Endothelial cell of umbilical vein (primary cell): ENCODE results near the gene P2RX3. TPM values are rescaled to one million over a fixed set of nuclear protein-coding genes. Genes with fewer than 3 reads are reported as not detected.

Experiments
- BruUV-seq: library from RNA; stranded (reverse); fragments of 400-500 nt; replicated peaks from 2 replicates; lab custom pipeline; 2021; lab: Mats Ljungman, UMichigan
- CTCF ChIA-PET: fragments of 300-600, 350-600 bp; sonication (Branson Sonifier 250); formaldehyde crosslinking; loops from one replicate; lab custom pipeline; 2021; ENCODE audit warnings: antibody characterized with exemption, inconsistent platforms; lab: Charles Lee
- POLR2A ChIA-PET: fragments of 300-600, 350-600 bp; sonication (Branson Sonifier 250); formaldehyde crosslinking; loops from one replicate; lab custom pipeline; 2021; ENCODE audit warnings: antibody characterized with exemption, inconsistent platforms; lab: Charles Lee
- DNase-seq: peaks from one replicate; pipeline ENCODE4 v3.0.0-alpha.2; 2011; ENCODE audit warnings: low read depth, low spot score
- FAIRE-seq: peaks from 2 replicates; lab custom pipeline; 2011; peaks lifted over from hg19 to GRCh38; lab: Jason Lieb, UNC
- H2AFZ ChIP-seq: 2 replicates; pipeline ENCODE4 v1.6.0; 2012; ENCODE audit warnings: low read depth, low read length, control low read depth, inconsistent platforms
- H3K27ac ChIP-seq: 2 replicates; pipeline ENCODE4 v1.5.1; 2011; ENCODE audit warnings: low read depth, mild to moderate bottlenecking, control low read depth, low read length, moderate library complexity; ENCODE audit not compliant: insufficient read depth
- H3K27me3 ChIP-seq, 2 experiments: 2 replicates each; pipeline versions ENCODE4 v1.6.0 to v1.6.1; 2011; ENCODE audit warnings: low read length in 2 of 2, mixed read lengths in 1 of 2; ENCODE audit not compliant: control insufficient read depth in 2 of 2, insufficient read depth in 2 of 2
- H3K36me3 ChIP-seq, 2 experiments: 2 replicates in 1 of 2; 3 replicates in 1 of 2; pipeline ENCODE4 v1.5.1; 2011; ENCODE audit warnings: low read length in 2 of 2, mild to moderate bottlenecking in 1 of 2, moderate library complexity in 1 of 2; ENCODE audit not compliant: control insufficient read depth in 2 of 2, insufficient read depth in 2 of 2; ENCODE audit errors: extremely low read depth in 1 of 2
- H3K4me1 ChIP-seq: 3 replicates; pipeline ENCODE4 v1.5.1; 2011; ENCODE audit warnings: mild to moderate bottlenecking, low read length; ENCODE audit not compliant: control insufficient read depth, insufficient read depth; ENCODE audit errors: extremely low read depth
- H3K4me2 ChIP-seq: 2 replicates; pipeline ENCODE4 v1.6.1; 2011; ENCODE audit warnings: low read length, control low read depth, mixed read lengths; ENCODE audit not compliant: insufficient read depth
- H3K4me3 ChIP-seq, 3 experiments: fragments of 200-600 bp in 1 of 3; sonication (generic), shearing (Covaris generic) in 1 of 3; replicated peaks in 1 of 3; 2 replicates each; pipeline ENCODE4 v1.5.1; 2011 to 2016; ENCODE audit warnings: control low read depth in 3 of 3, low read length in 3 of 3, mild to moderate bottlenecking in 2 of 3, inconsistent platforms in 1 of 3, low read depth in 1 of 3, moderate library complexity in 1 of 3; ENCODE audit not compliant: insufficient read depth in 1 of 3
- H3K79me2 ChIP-seq: 2 replicates; pipeline ENCODE4 v1.6.0; 2012; ENCODE audit warnings: low read length, inconsistent platforms; ENCODE audit not compliant: control insufficient read depth, insufficient read depth
- H3K9ac ChIP-seq: replicated peaks from 2 replicates; pipeline ENCODE3; 2011; ENCODE audit warnings: low read length, control low read depth; ENCODE audit not compliant: insufficient read depth; ENCODE audit errors: extremely low read depth
- H3K9me1 ChIP-seq: replicated peaks from 3 replicates; pipeline ENCODE4 v1.6.0; 2011; ENCODE audit warnings: mild to moderate bottlenecking, low read length; ENCODE audit not compliant: control insufficient read depth, insufficient read depth; ENCODE audit errors: extremely low read depth
- H3K9me3 ChIP-seq: replicated peaks from 2 replicates; pipeline ENCODE4 v1.5.1; 2012; ENCODE audit warnings: low read length, inconsistent platforms; ENCODE audit not compliant: control insufficient read depth, insufficient read depth
- H4K20me1 ChIP-seq: replicated peaks from 2 replicates; pipeline ENCODE3; 2011; ENCODE audit warnings: mild to moderate bottlenecking, low read length; ENCODE audit not compliant: control insufficient read depth, insufficient read depth; ENCODE audit errors: extremely low read depth
- FOS ChIP-seq: IDR thresholded peaks from 2 replicates; pipeline ENCODE4 v1.6.1; 2011; ENCODE audit warnings: mild to moderate bottlenecking, low read length, moderate library complexity, borderline replicate concordance; ENCODE audit not compliant: insufficient read depth
- JUN ChIP-seq: IDR thresholded peaks from 2 replicates; pipeline ENCODE4 v1.6.1; 2011; ENCODE audit warnings: borderline replicate concordance, low read depth; ENCODE audit not compliant: insufficient read length, insufficient read depth
- MYC ChIP-seq: IDR thresholded peaks from one replicate; pipeline ENCODE4 v1.6.1; 2011; ENCODE audit warnings: mild to moderate bottlenecking, low read depth, low read length
- POLR2A ChIP-seq: IDR thresholded peaks from 2 replicates; pipeline ENCODE4 v1.6.1; 2012; ENCODE audit warnings: low read depth, mild to moderate bottlenecking, control low read depth, low read length
- POLR2AphosphoS5 ChIP-seq: IDR thresholded peaks from 2 replicates; pipeline ENCODE4 v1.6.1; 2012; ENCODE audit warnings: low read depth, mild to moderate bottlenecking, control low read depth, low read length, moderate library complexity; ENCODE audit not compliant: insufficient read depth
- dilution Hi-C: fragments of 300-500 bp; cut with MboI; formaldehyde crosslinking; loops from one replicate; pipeline ENCODE4 v1.15.0; 2019; ENCODE audit warnings: low sequenced_read_pairs; ENCODE audit not compliant: extremely low pct_ligation_motif_present
- intact Hi-C: fragments of 100-400 bp; cut with micrococcal nuclease; formaldehyde crosslinking; loops from one replicate; pipeline ENCODE4 v1.10.0; 2022
- polyA plus RNA-seq, 4 experiments: library from polyadenylated mRNA; depleted of rRNA in 3 of 4; stranded (reverse) in 3 of 4; unstranded in 1 of 4; fragments of >200 nt; gene quantifications; 2 replicates each; pipeline versions ENCODE4 v1.2.1 to v1.2.3, GENCODE V29; 2011 to 2012; ENCODE audit warnings: missing spikeins in 1 of 4
- total RNA-seq: library from RNA; stranded (reverse); gene quantifications from 2 replicates; pipeline ENCODE4 v1.2.3, GENCODE V29; 2021

Gene P2RX3
- total and polyA plus RNA-seq, 2 donors (not counting 3 experiments of a cell fraction or from before 2014, with no cell fraction given): not detected

DNA sequence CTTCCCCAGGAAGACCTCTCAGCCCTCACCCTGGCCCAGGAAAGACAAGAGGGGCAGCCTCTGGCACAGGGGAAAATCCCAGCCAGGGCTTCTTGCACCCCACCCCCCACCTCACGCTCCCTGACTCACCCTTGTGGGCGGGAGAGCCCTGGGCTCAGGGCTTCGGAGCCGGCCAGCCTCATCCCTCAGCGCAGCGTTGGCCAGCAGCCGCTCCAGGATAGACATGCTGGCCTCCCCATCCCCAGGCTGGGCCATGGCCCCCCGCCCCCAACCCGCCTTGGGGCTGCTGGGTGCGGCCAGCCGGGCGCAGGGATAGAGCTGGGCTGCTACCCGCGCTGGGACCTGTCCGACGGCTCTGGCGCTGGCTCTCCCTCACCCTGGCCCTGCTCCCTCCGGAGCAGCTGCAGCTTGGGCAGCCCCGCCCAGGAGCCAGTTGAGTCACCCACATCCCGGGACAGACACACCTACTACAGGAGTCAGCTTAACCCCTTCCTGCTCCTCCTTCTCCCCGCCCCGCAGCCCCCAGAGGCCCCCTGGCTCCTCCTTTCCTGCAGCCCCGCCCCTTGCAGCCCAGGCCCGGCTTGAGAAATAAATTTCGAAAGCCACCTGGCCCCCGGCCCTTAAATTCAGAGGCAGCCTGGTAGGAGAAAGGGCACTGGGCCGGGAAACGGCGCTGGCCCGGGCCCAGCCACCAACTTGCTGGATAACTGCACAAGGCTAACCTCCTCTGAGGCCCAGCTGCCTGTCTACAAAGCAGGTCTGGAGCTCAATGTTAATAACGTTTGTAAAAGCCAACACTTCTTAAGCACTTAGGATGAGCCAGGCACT is 26.8 kb upstream of the P2RX3 start:
- peak; percentile 96 for FAIRE-seq
- no peaks in the 10 kb centered on the region for H4K20me1 ChIP-seq
- peak overlapping the region; percentile 56 for H3K4me2 ChIP-seq
- peaks cover 11 to 36% of the 10 kb centered on the region in 2 experiments for H3K36me3 ChIP-seq
- peaks cover 38% of the 10 kb centered on the region for H3K79me2 ChIP-seq
- peak overlapping the region; percentile 26 for H3K9ac ChIP-seq
- DNase-seq: peak; percentile 96
- POLR2A ChIA-PET: interaction anchor here (0.8 to 2.9 kb wide), 7 partner anchors 9 to 114 kb away, joined by 3 to 23 read pairs (median 8); partner anchors contain the start of gene TNKS1BP1
- no peak for TF ChIP-seq MYC
- peak; percentile 24 for TF ChIP-seq JUN
- TF ChIP-seq POLR2A: peak; percentile 81
- peak; percentile 64 for TF ChIP-seq FOS
- peak; percentile 93 for TF ChIP-seq POLR2AphosphoS5
- no peaks in the 10 kb centered on the region for H3K27me3 ChIP-seq
- H3K27ac ChIP-seq: peak overlapping the region; percentile 53
- BruUV-seq: no TSS peak
- no peaks in the 10 kb centered on the region for H3K9me3 ChIP-seq
- dilution Hi-C loops (no loop called here), intact Hi-C loops (loop anchor here (1.0 to 10.0 kb wide), 6 partner anchors 14 to 1263 kb away; partner anchors contain the start of genes LPXN, SSRP1 and ZFP91)
- peaks cover 18% of the 10 kb centered on the region for H3K4me1 ChIP-seq
- no peaks in the 10 kb centered on the region for H3K9me1 ChIP-seq
- no peak overlapping the region for H2AFZ ChIP-seq
- peak overlapping the region; percentile 0 to 56 (median 24) for H3K4me3 ChIP-seq
- CTCF ChIA-PET: interaction anchor here (0.6 to 2.9 kb wide), 10 partner anchors 13 to 470 kb away, joined by 3 to 37 read pairs (median 5); partner anchors contain the start of genes SSRP1 and TNKS1BP1
